Measurements from ENCODE around the gene WDR45B. TPM values are rescaled to one million over a fixed set of nuclear protein-coding genes. Genes with fewer than 3 reads are reported as not detected.
A peak's percentile ranks its signal among the peaks of the same experiment; 100 is the strongest.
"Not testable (repeated sequence)": the region's sequence is repeated elsewhere in the genome, so short reads cannot be mapped to it uniquely, and the experiment has no call there.

The WDR45B gene
- total RNA-seq, 1 donor from 2014 or later, result 74.0 TPM

GRCh38 chr17:82655523-82655922, 7.3 kb upstream of the WDR45B start:
- H3K27ac Mint-ChIP-seq, result peak overlapping the region; percentile 88
- H3K4me3 Mint-ChIP-seq, result no peak overlapping the region
- H3K36me3 Mint-ChIP-seq, result peaks cover 7% of the 10 kb centered on the region
- H3K27me3 Mint-ChIP-seq, result no peaks in the 10 kb centered on the region
- no peaks in the 10 kb centered on the region for H3K9me3 Mint-ChIP-seq
- no peak for TF ChIP-seq CTCF (conservative IDR thresholded peaks at IDR 0.05)
- DNase-seq (ENCODE audit: extremely low spot score, unreplicated experiment), result no peak
- peaks cover 5% of the 10 kb centered on the region for H3K4me1 Mint-ChIP-seq (ENCODE audit: unreplicated experiment)

GRCh38 chr17:82655038-82655479, 6.8 kb upstream of the WDR45B start:
- no peak for TF ChIP-seq CTCF (conservative IDR thresholded peaks at IDR 0.05)
- no peak for DNase-seq (ENCODE audit: extremely low spot score, unreplicated experiment)
- H3K27ac Mint-ChIP-seq, result peak overlapping the region; percentile 88
- H3K9me3 Mint-ChIP-seq, result no peaks in the 10 kb centered on the region
- H3K27me3 Mint-ChIP-seq, result no peaks in the 10 kb centered on the region
- H3K4me1 Mint-ChIP-seq (ENCODE audit: unreplicated experiment), result peaks cover 5% of the 10 kb centered on the region
- H3K4me3 Mint-ChIP-seq, result no peak overlapping the region
- H3K36me3 Mint-ChIP-seq, result peaks cover 7% of the 10 kb centered on the region

- not testable (repeated sequence) for DNase-seq (ENCODE audit: extremely low spot score, unreplicated experiment); H3K27me3 Mint-ChIP-seq; H3K9me3 Mint-ChIP-seq; H3K4me3 Mint-ChIP-seq; H3K4me1 Mint-ChIP-seq (ENCODE audit: unreplicated experiment); H3K36me3 Mint-ChIP-seq
- H3K27ac Mint-ChIP-seq, result peak overlapping the region; percentile 88
Observed at GRCh38 chr17:82654611-82655010, 6.4 kb upstream of the WDR45B start.

- H3K9me3 Mint-ChIP-seq, result no peaks in the 10 kb centered on the region
- DNase-seq (ENCODE audit: extremely low spot score, unreplicated experiment), result no peak
- no peaks in the 10 kb centered on the region for H3K27me3 Mint-ChIP-seq
- H3K4me1 Mint-ChIP-seq (ENCODE audit: unreplicated experiment), result peaks cover 5% of the 10 kb centered on the region
- TF ChIP-seq CTCF (conservative IDR thresholded peaks at IDR 0.05), result no peak
- H3K4me3 Mint-ChIP-seq, result no peak overlapping the region
- peak overlapping the region; percentile 88 for H3K27ac Mint-ChIP-seq
- H3K36me3 Mint-ChIP-seq, result peaks cover 7% of the 10 kb centered on the region
Observed at GRCh38 chr17:82653651-82654528, 5.6 kb upstream of the WDR45B start.

- TF ChIP-seq CTCF (conservative IDR thresholded peaks at IDR 0.05), result no peak
- H3K4me3 Mint-ChIP-seq, result no peak overlapping the region
Observed at GRCh38 chr17:82650723-82651122, 2.5 kb upstream of the WDR45B start.

GRCh38 chr17:82649501-82650261, 1.4 kb upstream of the WDR45B start:
- Mint-ChIP-seq H3K27ac (peak overlapping the region; percentile 79), H3K4me1 (ENCODE audit: unreplicated experiment) (peaks cover 14% of the 10 kb centered on the region), H3K4me3 (peak overlapping the region; percentile 70), H3K27me3 (no peaks in the 10 kb centered on the region), H3K36me3 (no peaks in the 10 kb centered on the region), H3K9me3 (no peaks in the 10 kb centered on the region)
- no peak for TF ChIP-seq CTCF (conservative IDR thresholded peaks at IDR 0.05)
- no peak for DNase-seq (ENCODE audit: extremely low spot score, unreplicated experiment)

More at GRCh38 chr17:82650723-82651122, 2.5 kb upstream of the WDR45B start:
- Mint-ChIP-seq H3K9me3 (no peaks in the 10 kb centered on the region), H3K36me3 (no peaks in the 10 kb centered on the region), H3K27me3 (no peaks in the 10 kb centered on the region), H3K27ac (no peak overlapping the region), H3K4me1 (ENCODE audit: unreplicated experiment) (peaks cover 12% of the 10 kb centered on the region)
- no peak for DNase-seq (ENCODE audit: extremely low spot score, unreplicated experiment)

All from type B pancreatic cell (in vitro differentiated cells).